Skin of body (tissue), 2 donors: ENCODE measurements around the gene CLCN2. TPM values are rescaled to one million over a fixed set of nuclear protein-coding genes. Genes with fewer than 3 reads are reported as not detected.

Experiments used
- DNase-seq: peaks from one replicate; lab custom pipeline; 2025; lab: John Stamatoyannopoulos, UW
- total RNA-seq: library from RNA; depleted of rRNA; stranded (reverse); fragments of >200 nt; gene quantifications from one replicate; pipeline ENCODE4 v1.2.3, GENCODE V29; 2014

The CLCN2 gene
- 5.3 TPM for total RNA-seq

- peak; percentile 58 for DNase-seq
Observed at GRCh38 chr3:184361532-184361931, at the start of gene CLCN2, which contains the start of gene POLR2H. Gene CLCN2 (minus strand): TSS chr3:184361605. CDS start chr3:184361479, 126 bp downstream. Gene POLR2H (plus strand): TSS chr3:184361710. CDS start chr3:184363493, 1,783 bp downstream.

GRCh38 chr3:184409946-184410500, 48.6 kb upstream of the CLCN2 start:
- no peak for DNase-seq

- no peak for DNase-seq
Observed at GRCh38 chr3:184409331-184409926, 48.0 kb upstream of the CLCN2 start.

- no peak for DNase-seq
Observed at GRCh38 chr3:184405075-184406030, 43.9 kb upstream of the CLCN2 start.

- DNase-seq, result peak; percentile 90
Observed at GRCh38 chr3:184399410-184399809, 38.0 kb upstream of the CLCN2 start.

- no peak for DNase-seq
Observed at GRCh38 chr3:184395320-184395660, 33.9 kb upstream of the CLCN2 start.

GRCh38 chr3:184391266-184391665, 29.9 kb upstream of the CLCN2 start:
- no peak for DNase-seq

- no peak for DNase-seq
Observed at GRCh38 chr3:184389935-184390528, 28.6 kb upstream of the CLCN2 start.

GRCh38 chr3:184389384-184389783, 28.0 kb upstream of the CLCN2 start:
- DNase-seq, result no peak

GRCh38 chr3:184388936-184389230, 27.5 kb upstream of the CLCN2 start:
- no peak for DNase-seq

GRCh38 chr3:184388164-184388935, 26.9 kb upstream of the CLCN2 start:
- DNase-seq, result no peak

GRCh38 chr3:184387174-184387714, 25.8 kb upstream of the CLCN2 start:
- DNase-seq, result no peak

GRCh38 chr3:184386047-184386806, 24.8 kb upstream of the CLCN2 start:
- DNase-seq, result no peak

- DNase-seq, result no peak
Observed at GRCh38 chr3:184384856-184385422, 23.5 kb upstream of the CLCN2 start.

- no peak for DNase-seq
Observed at GRCh38 chr3:184384342-184384741, 22.9 kb upstream of the CLCN2 start.

GRCh38 chr3:184383033-184383740, 21.8 kb upstream of the CLCN2 start:
- no peak for DNase-seq

- DNase-seq, result no peak
Observed at GRCh38 chr3:184382326-184383032, 21.1 kb upstream of the CLCN2 start.
